Effector memory CD8-positive, alpha-beta T cell (primary cell): ENCODE results near the gene KLK6.
A peak's percentile ranks its signal among the peaks of the same experiment; 100 is the strongest.

Source experiments
- ATAC-seq: fragments of 150-1000 bp; cut with Tn5 transposase; replicated peaks from 2 replicates; pipeline ENCODE4 v1.10.0; 2021; ENCODE audit warnings: mild to moderate bottlenecking, moderate library complexity
- DNase-seq, 3 experiments: peaks; one replicate each; pipeline ENCODE4 v3.0.0; 2021
- H3K27ac Mint-ChIP-seq, 2 donors: one replicate each; pipeline ENCODE4 v1.8.0; 2022; ENCODE audit warnings: mild to moderate bottlenecking in 2 of 2, mixed read lengths in 2 of 2, moderate library complexity in 2 of 2
- H3K27me3 Mint-ChIP-seq, 2 donors: one replicate each; pipeline ENCODE4 v1.8.0; 2022; ENCODE audit warnings: mixed read lengths in 2 of 2
- H3K36me3 Mint-ChIP-seq: one replicate; pipeline ENCODE4 v1.8.0; 2022; ENCODE audit warnings: mild to moderate bottlenecking, moderate library complexity, mixed read lengths; ENCODE audit not compliant: insufficient read depth
- H3K4me1 Mint-ChIP-seq, 2 donors: one replicate each; pipeline ENCODE4 v1.8.0; 2022; ENCODE audit warnings: low read depth in 2 of 2, mixed read lengths in 2 of 2
- H3K4me3 Mint-ChIP-seq, 2 donors: one replicate each; pipeline ENCODE4 v1.8.0; 2022; ENCODE audit warnings: mild to moderate bottlenecking in 2 of 2, mixed read lengths in 2 of 2, moderate library complexity in 2 of 2
- H3K9me3 Mint-ChIP-seq, 2 donors: one replicate each; pipeline ENCODE4 v1.8.0; 2022; ENCODE audit warnings: mixed read lengths in 2 of 2

The KLK6 gene

DNA sequence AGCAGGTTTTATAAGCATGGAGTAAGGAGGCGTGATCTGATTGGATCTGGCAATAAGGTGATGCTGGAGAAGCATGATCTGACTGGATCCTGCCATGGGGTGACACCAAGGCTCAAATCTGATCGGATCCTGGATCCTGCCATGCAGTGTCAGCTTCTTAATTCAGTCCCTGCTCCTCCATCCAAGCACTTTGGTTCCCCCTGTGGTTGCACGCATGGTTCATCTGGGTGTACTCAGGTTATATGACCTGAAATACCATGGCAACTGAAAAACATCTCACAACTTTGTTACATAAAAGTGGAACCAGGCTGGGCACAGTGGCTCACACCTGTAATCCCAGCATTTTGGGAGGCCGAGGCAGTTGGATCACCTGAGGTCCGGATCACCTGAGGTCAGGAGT is 40.6 kb downstream of the KLK6 start:
- DNase-seq (no peak), ATAC-seq (no peak)
- Mint-ChIP-seq H3K4me3 (no peak overlapping the region), H3K36me3 (no peaks in the 10 kb centered on the region), H3K4me1 (no peaks in the 10 kb centered on the region), H3K27me3 (peaks cover 30 to 58% of the 10 kb centered on the region in 2 donors), H3K27ac (no peak overlapping the region), H3K9me3 (no peaks in the 10 kb centered on the region)

- no peaks in the 10 kb centered on the region for H3K9me3 Mint-ChIP-seq
- no peak overlapping the region for H3K4me3 Mint-ChIP-seq
- ATAC-seq: no peak
- H3K4me1 Mint-ChIP-seq: peaks cover 7 to 9% of the 10 kb centered on the region in 2 donors
- no peaks in the 10 kb centered on the region for H3K36me3 Mint-ChIP-seq
- H3K27me3 Mint-ChIP-seq: peaks cover 26 to 46% of the 10 kb centered on the region in 2 donors
- DNase-seq: no peak
- no peak overlapping the region for H3K27ac Mint-ChIP-seq
Observed at GRCh38 chr19:50926144-50926543, 43.2 kb downstream of the KLK6 start.

- H3K27me3 Mint-ChIP-seq: peaks cover 22 to 45% of the 10 kb centered on the region in 2 donors
- no peak overlapping the region for H3K4me3 Mint-ChIP-seq
Observed at GRCh38 chr19:50925734-50926133, 43.7 kb downstream of the KLK6 start.

GRCh38 chr19:50924586-50924985 is 44.8 kb downstream of the KLK6 start:
- no peak for ATAC-seq
- Mint-ChIP-seq H3K4me1 (peaks cover 7 to 9% of the 10 kb centered on the region in 2 donors), H3K27ac (no peak overlapping the region), H3K4me3 (no peak overlapping the region), H3K9me3 (no peaks in the 10 kb centered on the region), H3K27me3 (peaks cover 31 to 48% of the 10 kb centered on the region in 2 donors), H3K36me3 (no peaks in the 10 kb centered on the region)
- DNase-seq: no peak

More at GRCh38 chr19:50925734-50926133, 43.7 kb downstream of the KLK6 start:
- no peaks in the 10 kb centered on the region for H3K36me3 Mint-ChIP-seq
- DNase-seq: no peak
- no peak for ATAC-seq
- H3K4me1 Mint-ChIP-seq: peaks cover 7 to 9% of the 10 kb centered on the region in 2 donors
- no peaks in the 10 kb centered on the region for H3K9me3 Mint-ChIP-seq
- H3K27ac Mint-ChIP-seq: no peak overlapping the region

DNA sequence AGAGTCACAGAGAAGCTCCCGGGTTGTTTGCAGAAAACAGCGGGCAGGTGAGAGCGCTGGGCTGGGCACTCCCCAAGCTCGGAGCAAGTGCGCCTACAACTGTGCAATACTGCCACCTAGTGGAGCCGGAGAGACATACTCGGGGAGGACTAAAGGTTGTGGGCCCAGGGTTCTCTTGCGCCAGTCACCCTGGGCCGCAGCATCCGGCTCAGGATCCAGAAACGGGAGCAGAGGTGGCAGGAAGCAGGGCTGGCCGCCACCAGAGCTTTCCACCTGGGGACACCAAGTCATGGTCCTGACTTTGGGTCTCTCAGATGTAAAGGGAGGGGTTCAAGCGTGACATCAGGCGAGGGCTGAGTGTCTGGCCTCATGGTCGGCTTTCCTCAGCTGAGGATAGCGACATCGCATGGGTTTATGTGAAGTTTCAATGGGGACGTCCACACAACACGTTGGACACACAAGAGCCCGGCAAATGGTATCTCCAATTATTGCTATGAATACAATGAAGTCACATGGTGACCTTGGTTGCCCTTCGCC is 47.0 kb downstream of the KLK6 start:
- ATAC-seq (peak; percentile 78), DNase-seq (peak; percentile 60 to 64 (median 61))
- Mint-ChIP-seq H3K27me3 (peaks cover 38 to 50% of the 10 kb centered on the region in 2 donors), H3K36me3 (no peaks in the 10 kb centered on the region), H3K4me3 (no peak overlapping the region), H3K27ac (no peak overlapping the region), H3K4me1 (peaks cover 7 to 9% of the 10 kb centered on the region in 2 donors), H3K9me3 (no peaks in the 10 kb centered on the region)

GRCh38 chr19:50921426-50922316 is 47.7 kb downstream of the KLK6 start:
- Mint-ChIP-seq H3K27ac (no peak overlapping the region), H3K4me1 (peaks cover 7 to 9% of the 10 kb centered on the region in 2 donors), H3K36me3 (no peaks in the 10 kb centered on the region), H3K9me3 (no peaks in the 10 kb centered on the region), H3K4me3 (no peak overlapping the region), H3K27me3 (peaks cover 41 to 52% of the 10 kb centered on the region in 2 donors)
- DNase-seq (no peak), ATAC-seq (no peak)

DNA sequence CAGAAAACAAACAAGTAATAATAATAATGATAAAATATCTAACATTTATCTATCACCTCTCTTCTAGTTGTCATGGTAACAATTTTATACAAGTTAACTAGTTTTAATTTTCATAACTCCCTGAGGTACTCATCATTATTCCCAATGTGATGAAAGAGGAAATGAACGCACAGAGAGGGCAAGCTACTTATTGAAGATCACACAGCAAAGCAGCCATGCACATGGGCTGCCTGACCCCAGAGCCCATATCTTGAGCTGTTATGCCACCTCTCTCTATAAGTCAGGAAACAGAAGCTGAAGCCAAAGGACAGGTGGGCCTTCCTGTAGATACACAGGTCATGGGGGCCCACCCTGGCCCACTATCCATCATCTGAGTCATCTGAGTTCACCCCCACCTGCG is 53.3 kb downstream of the KLK6 start:
- no peaks in the 10 kb centered on the region for H3K9me3 Mint-ChIP-seq
- H3K4me1 Mint-ChIP-seq: no peaks in the 10 kb centered on the region
- no peak overlapping the region for H3K27ac Mint-ChIP-seq
- DNase-seq (no peak), ATAC-seq (no peak)
- no peak overlapping the region for H3K4me3 Mint-ChIP-seq
- H3K36me3 Mint-ChIP-seq: no peaks in the 10 kb centered on the region
- H3K27me3 Mint-ChIP-seq: peaks cover 28 to 32% of the 10 kb centered on the region in 2 donors

GRCh38 chr19:50912727-50913716 is 56.4 kb downstream of the KLK6 start:
- H3K27ac Mint-ChIP-seq: no peak overlapping the region
- H3K9me3 Mint-ChIP-seq: no peaks in the 10 kb centered on the region
- H3K36me3 Mint-ChIP-seq: no peaks in the 10 kb centered on the region
- peaks cover 4 to 8% of the 10 kb centered on the region in 2 donors for H3K4me1 Mint-ChIP-seq
- no peak for ATAC-seq
- no peak for DNase-seq
- peaks cover 6 to 9% of the 10 kb centered on the region in 2 donors for H3K27me3 Mint-ChIP-seq
- H3K4me3 Mint-ChIP-seq: no peak overlapping the region

- no peak overlapping the region for H3K4me3 Mint-ChIP-seq
Observed at GRCh38 chr19:50912102-50912599, 57.2 kb downstream of the KLK6 start.

DNA sequence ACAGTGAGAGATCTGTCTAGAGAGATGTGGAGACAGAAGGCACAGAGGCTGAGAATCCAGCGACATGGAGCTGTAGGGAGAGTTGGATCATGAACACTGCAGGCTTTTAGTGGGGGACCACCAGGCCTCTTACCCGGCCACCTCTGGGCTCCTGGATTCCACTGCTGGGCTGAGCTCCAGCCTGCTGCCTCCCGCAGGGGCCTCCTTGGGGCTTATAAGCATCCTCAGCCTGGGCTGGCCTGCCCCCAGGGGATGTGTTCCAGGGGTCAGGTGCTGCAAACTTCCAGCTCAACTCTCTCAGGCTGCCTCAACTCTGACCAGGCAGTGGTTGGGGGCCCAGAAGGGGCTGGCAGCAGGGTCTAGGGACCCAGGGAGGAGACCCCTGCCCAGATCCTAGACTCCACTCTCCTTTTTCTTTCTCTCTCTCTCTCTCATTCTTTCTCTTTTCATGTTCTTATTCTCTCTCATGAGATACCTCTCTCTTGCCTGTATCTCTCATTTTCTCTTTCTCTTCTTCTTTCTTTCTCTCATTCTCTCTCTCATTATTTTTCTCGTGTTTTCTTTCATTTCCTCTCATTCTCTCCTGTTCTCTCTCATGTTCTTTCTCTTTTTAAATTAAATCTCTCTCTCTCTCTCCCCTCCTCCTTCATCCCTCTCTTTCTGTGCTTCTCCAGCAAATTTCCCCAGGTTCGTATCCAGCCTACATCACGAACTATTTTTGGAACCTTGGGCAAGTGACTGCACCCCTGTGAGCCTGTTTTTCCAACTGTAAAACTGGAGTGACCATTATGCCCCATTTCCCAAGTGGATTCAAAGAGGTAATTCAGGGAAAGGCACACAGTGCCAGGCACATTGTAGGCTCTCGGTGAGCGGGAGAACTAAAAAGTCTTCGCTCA is 57.9 kb downstream of the KLK6 start, which contains the start of gene KLK4:
Gene KLK4, minus strand, starts transcription at position 190 of the 896 bp plus-strand sequence. CDS start 657 bp downstream, outside the sequence.
- Mint-ChIP-seq H3K27ac (no peak within 1 kb of the TSS), H3K9me3 (no peaks in the 10 kb centered on the region), H3K4me1 (peaks cover 4 to 8% of the 10 kb centered on the region in 2 donors), H3K36me3 (no peaks in the 10 kb centered on the region), H3K27me3 (no peaks in the 10 kb centered on the region), H3K4me3 (no peak within 1 kb of the TSS)
- DNase-seq (no peak), ATAC-seq (no peak)

More at GRCh38 chr19:50912102-50912599, 57.2 kb downstream of the KLK6 start:
- Mint-ChIP-seq H3K9me3 (no peaks in the 10 kb centered on the region), H3K36me3 (no peaks in the 10 kb centered on the region), H3K27me3 (peaks cover 5 to 6% of the 10 kb centered on the region in 2 donors), H3K27ac (no peak overlapping the region), H3K4me1 (peaks cover 4 to 8% of the 10 kb centered on the region in 2 donors)
- no peak for DNase-seq
- no peak for ATAC-seq

DNA sequence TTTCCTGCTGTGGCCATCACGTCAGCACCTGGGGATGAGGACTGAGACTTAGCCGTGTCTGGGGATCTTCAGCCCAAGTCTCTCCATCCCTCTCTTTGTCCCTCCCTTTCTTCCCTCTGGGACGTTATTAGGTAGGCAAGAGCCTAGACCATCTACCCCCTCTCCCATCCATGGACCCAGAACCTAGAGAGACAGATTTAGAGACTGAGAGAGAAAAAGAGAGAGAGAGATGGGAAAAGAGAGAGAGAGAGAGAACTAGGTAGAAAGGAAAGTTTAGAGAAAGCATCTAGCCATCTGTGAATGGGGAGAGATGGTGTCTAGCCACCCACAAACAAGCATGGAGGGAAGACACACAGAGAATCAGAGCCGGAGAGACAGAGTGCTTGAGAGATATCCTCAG is 58.7 kb downstream of the KLK6 start:
- H3K4me3 Mint-ChIP-seq: no peak overlapping the region
- no peaks in the 10 kb centered on the region for H3K36me3 Mint-ChIP-seq
- peaks cover 0 to 6% of the 10 kb centered on the region in 2 donors for H3K27me3 Mint-ChIP-seq
- no peak for ATAC-seq
- peaks cover 4 to 8% of the 10 kb centered on the region in 2 donors for H3K4me1 Mint-ChIP-seq
- no peaks in the 10 kb centered on the region for H3K9me3 Mint-ChIP-seq
- no peak for DNase-seq
- H3K27ac Mint-ChIP-seq: no peak overlapping the region
